GM18505 (cell line): ENCODE results near the gene RCC2.
"Not testable (repeated sequence)": the region's sequence is repeated elsewhere in the genome, so short reads cannot be mapped to it uniquely, and the experiment has no call there.

Experiments used
- ATAC-seq: cut with Tn5 transposase; IDR thresholded peaks from one replicate; pipeline ENCODE4 v1.9.1; 2021; ENCODE audit not compliant: unreplicated experiment
- POLR2A ChIP-seq: IDR thresholded peaks from 4 replicates; pipeline ENCODE4 v1.6.1; 2011; ENCODE audit warnings: borderline replicate concordance; ENCODE audit not compliant: insufficient read depth, insufficient read length; ENCODE audit errors: extremely low read depth

The RCC2 gene

DNA sequence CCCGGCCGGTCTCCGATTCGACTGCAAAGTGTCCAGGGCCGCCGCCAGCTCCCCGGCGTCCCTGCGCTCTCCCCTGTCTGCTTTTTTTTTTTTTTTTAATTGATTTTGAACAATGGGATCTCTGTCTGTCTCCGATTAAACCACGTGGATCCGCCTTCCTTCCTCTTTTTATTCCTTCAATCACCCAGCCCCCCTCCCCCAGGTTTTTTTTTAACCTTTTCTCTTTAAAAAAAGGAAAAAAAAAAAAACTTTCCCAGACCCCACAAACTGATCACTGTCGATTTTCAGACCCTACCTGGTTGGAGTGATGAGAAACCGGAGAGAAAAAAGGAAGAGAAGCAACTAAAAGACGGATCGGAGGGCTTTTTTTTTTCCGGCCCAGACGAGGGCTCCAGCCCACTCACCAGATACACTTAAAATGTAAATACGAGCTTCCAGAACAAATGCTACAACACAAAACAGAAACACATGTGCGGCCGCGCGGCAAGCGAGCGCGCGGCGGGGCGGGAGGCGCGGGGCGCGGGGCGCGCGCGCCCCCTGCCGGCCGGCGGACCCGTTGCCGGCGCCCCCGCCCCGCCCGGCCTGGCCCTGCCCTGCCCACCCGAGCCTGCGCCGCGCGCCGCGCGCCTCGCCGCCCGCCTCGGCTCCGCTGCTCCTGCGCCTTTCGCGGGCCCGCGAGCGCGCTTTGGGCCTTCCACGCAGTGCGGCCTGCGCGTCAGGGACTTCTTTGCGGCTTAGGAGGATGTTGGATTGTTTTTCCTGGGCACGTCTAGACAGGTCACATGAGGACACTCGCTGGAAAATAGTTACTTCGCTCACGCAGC, at the start of gene RCC2:
Gene RCC2 (minus strand): TSS at position 428 of the 824 bp plus-strand sequence. CDS start 1,163 bp downstream, outside the sequence.
- peak; percentile 46 for ATAC-seq
- peak; percentile 76 for TF ChIP-seq POLR2A

DNA sequence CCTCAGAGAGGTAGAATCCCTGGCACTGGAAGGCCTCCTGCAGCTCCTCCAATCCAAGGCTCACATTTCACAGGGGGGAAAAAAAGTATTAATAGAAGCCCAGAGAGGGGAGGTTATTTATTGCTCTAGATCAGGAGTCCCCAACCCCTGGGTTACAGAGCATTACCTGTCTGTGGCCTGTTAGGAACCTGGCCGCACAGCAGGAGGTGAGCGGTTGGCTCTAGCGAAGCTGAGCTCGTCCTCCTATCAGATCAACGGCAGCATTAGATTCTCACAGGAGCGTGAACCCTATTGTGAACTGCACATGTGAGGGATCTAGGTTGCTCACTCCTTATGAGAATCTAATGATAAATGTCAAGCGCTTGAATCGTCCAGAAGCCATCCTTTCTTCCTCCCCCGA, 46.8 kb upstream of the RCC2 start:
- TF ChIP-seq POLR2A: no peak
- no peak for ATAC-seq

DNA sequence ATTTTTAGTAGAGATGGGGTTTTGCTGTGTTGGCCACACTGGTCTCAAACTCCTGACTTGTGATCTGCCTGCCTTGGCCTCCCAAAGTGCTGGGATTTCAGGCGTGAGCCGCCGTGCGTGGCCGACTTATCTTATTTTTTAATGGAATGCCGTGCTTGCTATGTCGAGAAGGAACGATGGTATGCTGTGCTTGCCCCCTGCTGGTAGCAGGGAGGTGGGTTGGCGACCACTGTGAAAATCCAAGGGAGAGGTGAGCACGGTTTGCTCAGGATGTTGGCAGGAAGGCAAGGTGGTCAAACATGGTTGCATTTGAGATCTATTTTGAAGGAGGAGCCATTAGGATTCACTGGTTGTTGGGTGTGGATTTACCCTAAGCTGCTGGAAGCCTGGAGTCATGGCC, 45.8 kb upstream of the RCC2 start:
- ATAC-seq: no peak
- no peak for TF ChIP-seq POLR2A

DNA sequence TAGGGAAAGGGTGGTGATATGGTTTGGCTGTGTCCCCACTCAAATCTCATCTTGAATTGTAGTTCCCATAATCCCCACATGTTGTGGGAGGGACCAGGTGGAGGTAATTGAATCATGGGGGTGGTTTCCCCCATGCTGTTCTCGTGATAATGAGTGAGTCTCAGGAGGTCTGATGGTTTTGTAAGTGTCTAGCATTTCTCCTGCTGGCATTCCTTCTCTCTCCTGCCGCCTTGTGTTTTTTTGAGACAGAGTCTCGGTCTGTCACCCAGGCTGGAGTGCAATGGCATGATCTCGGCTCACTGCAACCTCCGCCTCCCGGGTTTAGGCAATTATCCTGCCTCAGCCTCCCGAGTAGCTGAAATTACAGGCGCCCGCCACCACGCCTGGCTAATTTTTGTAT, 42.5 kb upstream of the RCC2 start:
- ATAC-seq: not testable (repeated sequence)

DNA sequence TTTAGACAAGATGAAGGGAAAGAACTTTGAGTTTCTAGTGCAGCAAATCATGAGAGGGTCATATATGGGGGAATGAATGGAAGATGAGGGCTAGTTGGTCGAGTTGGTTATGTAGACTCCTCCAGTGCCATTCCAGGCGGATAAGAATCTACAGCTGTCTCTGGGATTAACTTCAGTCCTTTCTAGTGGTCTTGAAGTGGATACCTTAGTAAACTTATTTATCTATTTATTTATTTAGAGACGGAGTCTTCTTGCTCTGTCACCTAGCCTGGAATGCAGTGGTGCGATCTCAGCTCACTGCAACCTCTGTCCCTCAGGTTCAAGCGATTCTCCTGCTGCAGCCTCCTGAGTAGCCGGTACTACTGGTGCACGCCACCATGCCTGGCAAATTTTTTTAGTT, 41.4 kb upstream of the RCC2 start:
- ATAC-seq: no peak
- TF ChIP-seq POLR2A: no peak

DNA sequence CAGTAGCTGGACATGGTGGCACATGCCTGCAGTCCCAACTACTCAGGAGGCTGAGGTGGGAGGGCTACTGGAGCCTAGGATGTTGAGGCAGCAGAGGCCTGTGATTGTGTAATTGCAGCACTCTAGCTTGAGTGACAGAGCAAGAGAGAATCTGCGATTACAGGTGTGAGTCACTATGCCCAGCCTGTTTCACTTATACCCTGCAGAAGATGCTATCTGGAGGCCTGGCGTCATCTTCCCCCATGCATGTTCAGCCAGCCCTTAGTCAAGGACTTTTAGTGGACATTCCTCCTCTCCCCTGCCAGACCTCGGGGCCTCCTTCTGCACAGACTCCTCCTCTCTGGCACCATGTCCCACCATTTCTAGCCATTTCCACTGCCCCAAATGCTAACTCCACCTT, 36.3 kb upstream of the RCC2 start:
- no peak for TF ChIP-seq POLR2A

DNA sequence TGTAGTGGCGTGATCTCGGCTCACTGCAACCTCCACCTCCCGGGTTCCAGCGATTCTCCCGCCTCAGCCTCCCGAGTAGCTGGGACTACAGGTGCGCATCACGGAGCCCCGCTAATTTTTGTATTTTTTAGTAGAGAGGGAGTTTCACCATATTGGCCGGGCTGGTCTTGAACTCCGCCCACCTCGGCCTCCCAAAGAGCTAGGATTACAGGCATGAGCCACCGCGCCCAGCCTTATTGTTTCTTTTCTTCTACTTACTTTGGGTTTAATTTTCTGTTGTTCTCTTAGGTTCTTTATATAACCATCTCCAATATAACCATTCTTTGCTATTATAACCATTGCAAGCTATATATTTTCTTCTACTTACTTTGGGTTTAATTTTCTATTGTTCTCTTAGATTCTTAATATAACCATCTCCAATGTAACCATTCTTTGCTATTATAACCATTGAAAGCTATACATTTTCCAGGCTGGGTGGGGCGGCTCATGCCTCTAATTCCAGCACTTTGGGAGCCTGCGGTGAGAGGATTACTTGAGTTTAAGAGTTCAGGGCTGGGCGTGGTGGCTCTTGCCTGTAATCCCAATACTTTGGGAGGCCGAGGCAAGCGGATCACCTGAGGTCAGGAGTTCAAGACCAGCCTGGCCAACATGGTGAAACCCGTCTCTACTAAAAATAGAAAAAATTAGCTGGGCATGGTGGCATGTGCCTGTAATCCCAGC, 35.5 kb upstream of the RCC2 start:
- not testable (repeated sequence) for ATAC-seq

More for the DNA sequence above, 36.3 kb upstream of the RCC2 start:
- ATAC-seq: no peak

DNA sequence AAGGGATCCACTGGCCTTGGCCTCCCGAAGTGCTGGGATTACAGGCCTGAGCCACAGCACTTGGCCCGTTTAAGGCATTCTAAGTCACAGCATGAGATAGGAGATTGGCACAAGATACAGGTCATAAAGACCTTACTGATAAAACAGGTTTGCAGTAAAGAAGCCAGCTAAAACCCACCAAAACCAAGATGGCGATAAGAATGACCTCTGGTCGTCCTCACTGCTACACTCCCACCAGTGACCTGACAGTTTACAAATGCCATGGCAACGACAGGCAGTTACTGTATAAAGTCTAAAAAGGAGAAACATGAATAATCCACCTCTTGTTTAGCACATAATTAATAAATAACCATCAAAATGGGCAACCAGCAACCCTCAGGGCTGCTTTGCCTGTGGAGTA, 33.3 kb upstream of the RCC2 start:
- no peak for ATAC-seq
- no peak for TF ChIP-seq POLR2A

DNA sequence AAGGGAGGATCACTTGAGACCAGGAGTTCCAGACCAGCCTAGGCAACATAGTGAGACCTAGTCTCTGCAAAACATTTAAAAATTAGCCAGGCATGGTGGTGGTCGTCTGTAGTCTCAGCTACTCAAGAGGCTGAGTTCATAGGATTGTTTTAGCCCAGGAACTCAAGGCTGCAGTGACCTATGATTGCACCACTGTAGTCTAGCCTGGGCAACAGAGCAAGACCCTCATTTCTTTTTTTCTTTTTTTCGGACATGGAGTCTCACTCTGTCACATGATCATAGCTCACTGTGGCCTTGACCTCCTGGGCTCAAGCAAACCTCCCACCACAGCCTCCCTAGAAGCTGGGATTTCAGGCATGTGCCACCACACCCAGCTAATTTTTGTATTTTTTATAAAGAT, 31.9 kb upstream of the RCC2 start:
- no peak for TF ChIP-seq POLR2A
- ATAC-seq: no peak

DNA sequence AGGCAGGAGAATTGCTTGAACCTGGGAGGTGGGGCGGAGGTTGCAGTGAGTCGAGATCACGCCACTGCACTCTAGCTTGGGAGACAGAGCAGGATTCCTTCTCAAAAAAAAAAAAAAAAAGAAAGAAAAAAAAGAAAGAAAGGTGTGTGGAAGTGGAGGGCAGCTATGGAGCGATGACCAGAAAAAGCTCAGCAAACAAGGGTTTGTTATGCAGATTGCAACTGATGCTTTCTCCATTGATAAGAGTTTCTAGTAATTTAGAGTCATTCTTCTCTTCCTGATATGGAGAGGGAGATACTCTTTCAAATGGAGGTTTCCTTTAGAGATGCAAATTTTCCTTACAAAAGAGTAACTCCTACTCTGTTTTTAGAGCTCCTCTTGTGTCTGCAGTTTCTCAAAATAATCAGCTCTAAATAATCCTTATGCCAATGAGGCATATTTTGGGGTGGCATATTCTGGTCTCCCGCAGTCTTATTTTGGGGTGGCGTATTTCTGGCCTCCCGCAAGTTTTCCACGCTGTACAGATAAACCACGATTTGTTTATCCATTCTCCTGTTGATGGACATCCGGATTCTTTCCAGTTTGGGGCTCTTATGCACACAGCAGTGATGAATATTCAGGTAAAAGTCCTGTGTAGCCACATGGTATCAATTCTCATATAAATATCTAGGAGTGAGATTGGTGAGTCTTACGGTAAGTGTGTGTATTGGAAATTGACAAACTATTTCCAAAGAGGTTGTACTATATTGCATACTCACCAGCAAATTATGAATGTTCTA, 30.7 kb upstream of the RCC2 start:
- no peak for ATAC-seq
- TF ChIP-seq POLR2A: no peak

DNA sequence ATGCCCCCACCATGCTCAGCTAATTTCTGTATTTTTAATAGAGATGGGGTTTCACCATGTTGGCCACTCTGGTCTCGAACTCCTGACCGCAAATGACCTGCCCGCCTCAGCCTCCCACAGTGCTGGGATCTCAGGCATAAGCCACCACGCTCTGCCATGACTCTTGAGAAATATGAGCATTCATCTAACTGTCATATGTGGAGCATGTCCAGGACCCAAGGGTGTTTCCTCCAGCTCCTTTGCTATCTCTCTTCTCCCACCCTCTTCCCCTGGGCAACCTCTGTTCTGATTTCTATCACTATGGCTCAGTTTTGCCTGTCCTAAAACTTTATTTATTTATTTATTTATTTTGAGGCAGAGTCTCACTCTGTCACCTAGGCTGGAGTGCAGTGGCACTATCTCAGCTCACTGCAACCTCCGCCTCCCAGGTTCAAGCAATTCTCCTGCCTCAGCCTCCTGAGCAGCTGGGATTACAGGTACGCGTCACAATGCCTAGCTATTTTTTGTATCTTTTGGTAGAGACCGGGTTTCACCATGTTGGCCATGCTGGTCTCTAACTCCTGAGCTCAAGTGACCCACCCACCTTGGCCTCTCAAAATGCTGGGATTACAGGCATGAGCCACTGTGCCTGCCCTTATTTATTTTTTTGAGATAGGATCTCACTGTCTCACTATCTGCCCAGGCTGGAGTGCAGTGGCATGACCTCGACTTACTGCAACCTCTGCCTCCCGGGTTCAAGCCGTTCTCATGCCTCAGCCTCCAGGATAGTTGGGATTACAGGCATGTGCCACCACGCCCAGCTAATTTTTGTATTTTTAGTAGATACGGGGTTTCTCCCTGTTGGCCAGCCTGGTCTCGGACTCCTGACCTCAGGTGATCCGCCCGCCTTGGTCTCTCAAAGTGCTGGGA, 29.1 kb upstream of the RCC2 start:
- not testable (repeated sequence) for ATAC-seq

DNA sequence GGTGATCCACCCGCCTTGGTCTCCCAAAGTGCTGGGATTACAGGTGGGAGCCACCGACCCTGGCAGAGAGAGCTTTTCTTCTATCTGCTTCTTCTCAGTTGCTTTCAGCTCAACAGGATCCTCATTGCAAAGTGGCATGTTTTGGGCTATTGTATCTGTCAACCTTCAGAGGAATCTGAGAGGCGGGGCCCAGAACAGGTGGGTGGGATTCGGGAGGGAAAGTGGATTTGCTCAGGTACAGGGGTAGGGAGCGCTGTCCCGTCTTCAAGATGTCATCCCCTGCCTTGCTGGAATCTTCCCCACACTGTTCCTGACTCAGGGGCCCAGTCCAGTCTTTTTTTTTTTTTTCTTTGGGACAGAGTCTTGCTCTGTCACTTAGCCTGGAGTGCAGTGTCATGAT, 26.9 kb upstream of the RCC2 start:
- no peak for TF ChIP-seq POLR2A
- ATAC-seq: no peak

DNA sequence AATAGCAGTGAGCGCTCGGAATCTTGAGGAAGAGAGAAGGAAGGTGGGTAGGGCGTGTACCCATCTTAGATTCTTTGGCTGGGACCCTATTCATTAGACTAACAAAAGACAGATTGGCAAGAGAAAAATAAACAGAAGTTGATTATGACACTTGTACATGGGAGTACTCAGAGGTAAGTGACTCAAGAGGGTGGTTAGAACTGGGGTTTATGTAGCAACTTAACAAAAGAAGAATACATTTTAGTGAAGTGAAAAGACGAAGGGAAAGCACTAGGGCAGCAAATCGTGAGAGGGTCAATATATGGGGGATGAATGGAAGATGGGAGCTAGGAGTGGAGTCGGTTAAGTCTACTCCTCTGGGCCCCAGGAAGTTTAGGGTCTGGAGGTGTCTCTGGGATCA, 25.8 kb upstream of the RCC2 start:
- TF ChIP-seq POLR2A: no peak
- no peak for ATAC-seq

DNA sequence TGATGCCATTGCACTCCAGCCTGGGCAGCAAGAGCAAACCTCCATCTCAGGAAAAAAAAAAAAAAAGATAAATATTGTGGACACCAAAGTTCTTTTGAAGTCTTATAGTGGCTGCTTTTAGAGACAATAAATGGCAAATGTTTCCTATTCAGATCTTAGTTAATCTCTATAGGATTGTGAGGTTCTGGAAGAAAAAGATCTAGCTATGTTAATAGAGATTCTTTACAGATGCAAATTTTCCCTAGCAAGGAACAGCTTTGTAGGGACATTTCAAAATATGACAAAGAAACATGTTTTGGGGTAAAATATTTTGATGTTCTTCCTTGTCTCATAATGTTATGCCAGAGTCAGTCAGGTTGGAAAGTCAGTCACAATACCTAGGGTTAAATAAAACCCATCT, 24.5 kb upstream of the RCC2 start:
- no peak for ATAC-seq
- no peak for TF ChIP-seq POLR2A
